Activated T-cell treated with anti-CD3 and anti-CD28 coated beads for 48 hours (primary cell): Measurements from ENCODE around the gene WDR89.
"Not testable (repeated sequence)": the region's sequence is repeated elsewhere in the genome, so short reads cannot be mapped to it uniquely, and the experiment has no call there.

Experiments
- DNase-seq: peaks from one replicate; pipeline ENCODE4 v3.0.0-alpha.2; 2020; ENCODE audit warnings: low read depth

WDR89 gene

GRCh38 chr14:63596998-63597658 is 44.5 kb downstream of the WDR89 start:
- no peak for DNase-seq

- no peak for DNase-seq
Measured at GRCh38 chr14:63594455-63595372, 47.0 kb downstream of the WDR89 start.

GRCh38 chr14:63583046-63583445 is 58.6 kb downstream of the WDR89 start:
- DNase-seq: not testable (repeated sequence)

- DNase-seq: no peak
Measured at GRCh38 chr14:63581491-63581890, 60.2 kb downstream of the WDR89 start.

GRCh38 chr14:63578300-63578699 is 63.4 kb downstream of the WDR89 start:
- DNase-seq: no peak

- no peak for DNase-seq
Measured at GRCh38 chr14:63573581-63573980, 68.1 kb downstream of the WDR89 start.

GRCh38 chr14:63565448-63565847 is 76.2 kb downstream of the WDR89 start:
- no peak for DNase-seq

GRCh38 chr14:63564318-63564717 is 77.4 kb downstream of the WDR89 start:
- no peak for DNase-seq

GRCh38 chr14:63563370-63564026 is 78.2 kb downstream of the WDR89 start:
- no peak for DNase-seq

- DNase-seq: no peak
Measured at GRCh38 chr14:63562405-63562804, 79.3 kb downstream of the WDR89 start.

GRCh38 chr14:63555572-63555971 is 86.1 kb downstream of the WDR89 start:
- no peak for DNase-seq

- no peak for DNase-seq
Measured at GRCh38 chr14:63551332-63551731, 90.3 kb downstream of the WDR89 start.

- no peak for DNase-seq
Measured at GRCh38 chr14:63547798-63548335, 93.8 kb downstream of the WDR89 start.
